GM18499 (cell line): ENCODE data around the gene ABHD12B.

Experiments used
- ATAC-seq: cut with Tn5 transposase; IDR thresholded peaks from one replicate; pipeline ENCODE4 v1.9.1; 2021; ENCODE audit warnings: moderate number of reproducible peaks; ENCODE audit not compliant: insufficient read depth, unreplicated experiment

Gene ABHD12B

DNA sequence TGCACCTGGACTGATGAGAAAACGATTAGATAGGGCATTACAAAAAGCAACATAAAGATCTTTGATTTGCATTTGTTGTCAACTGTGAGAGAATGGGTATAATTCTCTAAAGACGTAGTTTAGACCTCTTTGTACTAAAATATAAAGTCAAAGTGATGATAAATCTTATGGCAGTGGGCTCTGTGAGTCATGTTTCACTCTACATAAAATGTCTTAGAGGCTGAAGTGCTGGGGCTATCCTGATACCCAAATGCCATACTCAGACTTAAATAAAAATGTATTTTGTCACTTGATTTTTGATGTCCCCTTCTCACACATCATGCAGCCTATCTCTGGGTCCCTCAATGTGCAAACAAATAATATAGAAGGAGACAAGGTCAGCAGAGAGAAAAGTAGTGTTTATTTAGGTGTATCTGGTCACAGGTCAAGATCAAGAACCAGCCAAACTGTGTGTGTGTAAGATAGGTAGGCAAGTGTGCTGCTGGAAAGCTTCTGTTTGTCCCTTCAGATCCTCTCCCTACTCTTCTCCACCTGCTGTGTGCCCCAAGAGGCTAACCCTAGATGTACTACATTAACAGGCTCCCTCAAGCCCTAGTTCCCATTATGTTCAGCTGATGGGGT lies 33.9 kb upstream of the ABHD12B start:
- no peak for ATAC-seq

- ATAC-seq, result no peak
Observed at GRCh38 chr14:50839048-50839447, 32.8 kb upstream of the ABHD12B start.

GRCh38 chr14:50839691-50840090 lies 32.2 kb upstream of the ABHD12B start:
- ATAC-seq, result no peak

- no peak for ATAC-seq
Observed at GRCh38 chr14:50844391-50844790, 27.5 kb upstream of the ABHD12B start.

DNA sequence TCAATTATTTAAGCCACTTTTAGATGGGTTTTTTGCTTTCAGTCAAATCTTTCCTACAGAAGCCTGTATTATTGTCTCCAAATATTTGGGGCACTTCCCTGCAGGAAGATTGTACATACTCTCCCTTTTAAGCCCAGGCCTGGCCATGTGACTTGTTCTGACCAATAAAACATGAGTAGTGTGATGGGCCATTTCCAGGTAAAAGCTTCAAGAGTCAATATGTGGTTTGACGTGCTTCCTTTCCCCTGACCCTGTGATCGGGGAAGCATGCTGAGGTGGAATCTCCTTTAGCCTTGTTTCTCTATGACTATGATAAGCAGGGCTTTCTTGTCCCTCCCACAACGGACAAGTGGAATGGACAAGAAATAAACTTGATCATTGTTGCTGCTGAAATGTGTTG lies 26.7 kb upstream of the ABHD12B start:
- ATAC-seq, result no peak

DNA sequence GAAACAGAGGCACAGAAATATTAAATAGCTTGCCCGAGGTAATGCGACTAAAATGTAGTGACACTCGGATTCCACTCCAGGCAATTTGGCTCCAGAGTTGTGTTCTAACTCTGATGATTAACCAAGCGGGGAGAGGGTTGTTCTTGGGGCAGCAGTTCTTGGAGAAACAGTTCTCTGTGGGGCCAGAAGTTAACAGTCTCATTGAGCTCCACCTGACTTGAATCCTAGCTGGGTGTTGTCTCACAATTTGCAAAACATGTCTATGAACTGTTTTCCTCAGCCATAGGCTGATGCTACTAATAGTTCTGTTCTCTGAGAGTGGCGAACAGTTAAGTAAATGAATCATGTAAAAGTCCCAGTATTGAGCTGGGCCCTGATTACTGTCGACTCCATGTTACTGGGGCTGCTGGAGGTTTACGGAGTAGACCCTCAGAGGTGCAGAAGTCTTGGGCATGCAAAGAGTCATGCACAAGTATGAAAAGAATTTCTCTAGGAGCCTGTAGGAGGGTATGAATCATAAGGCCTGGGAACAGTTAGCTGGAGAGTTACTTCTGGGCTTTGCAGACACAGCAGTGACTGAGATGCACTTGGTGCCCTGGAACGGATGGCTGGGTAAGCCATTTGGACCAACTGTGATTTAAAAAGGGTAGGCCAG lies 25.5 kb upstream of the ABHD12B start:
- no peak for ATAC-seq

DNA sequence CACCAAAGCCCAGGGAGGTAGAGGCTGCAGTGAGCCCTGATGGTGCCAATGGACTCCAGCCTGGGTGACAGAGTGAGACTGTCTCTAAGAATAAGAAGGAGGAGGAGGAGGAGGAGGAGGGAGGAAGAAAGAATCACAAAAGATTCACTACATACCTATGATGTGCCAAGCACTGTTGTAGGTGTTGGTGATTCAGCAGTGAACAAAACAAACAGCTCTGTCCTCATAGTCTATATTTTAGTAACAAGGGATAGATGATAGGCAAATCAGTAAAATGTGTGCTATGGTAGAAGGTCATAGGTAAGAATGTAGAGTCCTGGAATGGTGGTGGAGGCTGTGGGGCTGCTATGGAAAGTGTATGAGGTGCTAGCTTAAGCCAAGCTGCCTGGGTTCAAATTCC lies 18.0 kb upstream of the ABHD12B start:
- ATAC-seq, result no peak

GRCh38 chr14:50854521-50854920 lies 17.3 kb upstream of the ABHD12B start:
- no peak for ATAC-seq

DNA sequence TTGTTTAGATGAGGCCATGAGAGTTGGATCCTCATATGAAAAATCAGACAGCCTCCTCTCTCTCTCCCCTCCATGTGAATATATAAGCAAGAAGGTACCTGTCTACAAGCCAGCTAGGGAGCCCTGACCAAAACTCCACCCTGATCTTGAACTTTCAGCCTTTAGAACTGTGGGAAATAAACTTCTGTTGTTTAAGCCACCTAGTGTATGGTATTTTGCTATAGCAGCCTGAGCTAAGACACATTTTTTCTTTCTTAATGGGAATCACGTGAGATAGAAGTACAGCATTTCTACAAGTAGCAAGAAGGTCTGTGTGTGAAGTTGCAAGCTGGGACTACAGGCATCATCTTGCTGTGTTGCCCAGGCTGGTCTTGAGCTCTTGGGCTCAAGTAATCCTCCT lies 16.3 kb upstream of the ABHD12B start:
- no peak for ATAC-seq

DNA sequence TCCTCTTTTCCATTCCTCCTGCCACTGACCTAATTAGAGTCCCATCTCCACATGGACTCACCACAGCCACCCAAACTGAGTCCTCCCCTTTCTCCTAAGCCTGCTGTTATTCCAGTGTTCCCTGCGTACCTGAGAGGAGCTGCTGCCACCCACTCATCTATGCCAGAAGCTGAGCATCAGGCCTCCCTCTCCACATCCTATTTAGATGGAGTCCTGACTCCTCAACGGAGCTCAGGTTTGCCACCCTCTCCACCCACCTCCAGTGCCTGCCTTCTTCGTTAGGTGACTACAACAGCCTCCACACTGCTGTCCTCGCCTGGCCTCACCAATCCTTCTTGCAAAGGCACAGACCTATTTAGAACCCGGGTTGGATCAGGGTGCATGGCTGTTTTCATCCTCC lies 15.2 kb upstream of the ABHD12B start:
- no peak for ATAC-seq

- no peak for ATAC-seq
Observed at GRCh38 chr14:50859296-50859624, 12.6 kb upstream of the ABHD12B start.

- no peak for ATAC-seq
Observed at GRCh38 chr14:50860478-50861086, 11.3 kb upstream of the ABHD12B start.

DNA sequence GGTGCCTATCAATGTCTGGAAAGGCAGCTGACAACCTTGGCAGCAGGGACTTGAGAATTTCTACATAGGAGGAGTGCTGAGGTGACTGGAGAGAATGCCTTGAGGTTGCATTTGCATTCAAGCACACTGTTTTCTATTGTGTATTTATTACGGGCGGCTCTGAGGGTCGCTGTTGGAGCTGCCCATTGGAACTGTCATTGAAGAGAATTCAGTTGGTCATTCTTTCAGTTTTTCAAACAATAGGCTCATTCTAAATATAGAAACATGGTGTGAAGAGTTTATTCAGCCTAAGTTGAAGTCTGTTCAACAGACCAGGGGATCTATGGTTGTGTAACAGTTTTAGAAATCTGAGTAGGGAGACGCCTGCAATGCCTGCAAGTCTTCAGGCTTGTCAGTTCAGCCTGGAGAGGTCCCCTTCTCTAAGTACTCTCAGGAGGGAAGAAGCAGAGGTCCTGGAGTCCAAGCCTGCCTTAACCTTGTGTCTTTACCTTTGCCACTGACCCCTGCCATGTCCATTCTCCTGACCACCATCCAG lies 9.8 kb upstream of the ABHD12B start:
- ATAC-seq, result no peak

- no peak for ATAC-seq
Observed at GRCh38 chr14:50864237-50864636, 7.6 kb upstream of the ABHD12B start.

- ATAC-seq, result no peak
Observed at GRCh38 chr14:50864946-50865345, 6.9 kb upstream of the ABHD12B start.

DNA sequence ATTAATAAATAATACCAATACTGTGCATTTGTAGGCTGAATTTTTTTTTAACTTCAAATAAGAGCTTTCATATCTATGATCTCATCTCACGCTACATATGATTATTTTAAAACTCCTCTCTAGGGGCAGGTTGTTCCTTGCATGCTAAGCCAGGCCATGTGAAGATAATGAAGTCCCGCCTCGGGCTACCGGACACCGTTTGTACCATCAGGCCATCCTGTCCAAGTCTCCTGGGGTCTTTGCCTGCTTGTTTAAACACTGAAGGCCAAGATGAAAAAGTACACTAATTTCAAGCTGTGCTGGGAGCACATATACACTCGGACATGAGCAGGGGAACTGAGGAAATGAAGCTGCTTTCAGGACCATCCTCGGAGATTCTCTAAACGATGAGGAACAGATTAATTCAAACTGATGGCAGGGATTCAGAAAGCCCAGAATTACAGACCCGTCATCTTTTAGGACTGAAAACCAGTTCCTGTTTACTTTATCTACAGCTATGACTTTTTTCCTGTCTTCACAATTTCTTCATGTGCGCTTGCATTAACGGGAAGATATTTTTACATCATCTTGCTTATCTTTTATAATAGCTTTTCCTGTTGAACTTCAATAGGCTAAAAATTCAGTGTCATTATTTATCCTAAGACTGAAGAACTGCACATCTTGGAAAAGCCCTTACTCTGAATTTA lies 6.3 kb upstream of the ABHD12B start:
- ATAC-seq, result no peak

GRCh38 chr14:50871228-50871627 lies 625 bp upstream of the ABHD12B start:
- ATAC-seq, result no peak

GRCh38 chr14:50874757-50875156 lies 2.9 kb downstream of the ABHD12B start:
- ATAC-seq, result peak; percentile 5

GRCh38 chr14:50875359-50876070 lies 3.7 kb downstream of the ABHD12B start:
- ATAC-seq, result peak; percentile 84

GRCh38 chr14:50882932-50883826 lies 11.3 kb downstream of the ABHD12B start:
- ATAC-seq, result no peak
